Activated naive CD4-positive, alpha-beta T cell (primary cell): ENCODE results near the gene ATE1.

ENCODE experiments used
- DNase-seq, 4 experiments: peaks; one replicate each; lab custom pipeline; 2025; lab: John Stamatoyannopoulos, UW

ATE1 gene

DNA sequence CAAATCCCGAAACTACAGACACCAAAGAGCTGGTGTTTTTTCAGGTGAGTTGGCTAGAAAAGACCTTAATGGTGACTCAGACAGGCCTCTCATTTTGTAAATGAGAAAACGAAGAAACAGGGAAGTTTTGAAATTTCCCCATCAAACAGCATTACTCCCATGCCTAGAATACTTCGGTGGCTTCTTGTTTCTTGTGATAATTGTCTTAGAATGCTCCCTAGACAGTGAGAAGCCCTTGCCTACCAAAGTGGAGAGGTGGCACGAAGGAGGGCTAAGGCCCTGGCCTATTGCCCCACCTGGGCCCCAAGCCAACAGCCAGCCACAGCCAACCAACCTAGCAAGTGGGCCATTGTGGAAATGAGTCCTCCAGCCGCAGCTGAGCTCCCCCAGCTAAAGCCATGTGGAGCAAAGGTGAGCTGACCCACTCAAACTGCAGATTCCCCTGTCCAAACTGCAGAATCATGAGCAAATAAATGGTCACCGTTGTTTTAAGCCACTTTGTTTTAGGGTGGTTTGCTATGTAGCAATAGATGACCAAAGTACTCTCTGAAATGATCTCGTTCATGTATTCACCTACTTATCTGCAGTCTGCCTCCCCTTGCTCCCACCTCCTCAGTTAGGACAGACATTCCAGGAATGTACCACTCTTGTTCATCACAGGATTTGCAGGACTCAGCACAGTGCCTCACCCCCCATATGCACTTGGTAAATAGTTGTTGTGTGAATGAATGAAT is 231.9 kb downstream of the ATE1 start:
- no peak for DNase-seq

- DNase-seq, result no peak
Measured at GRCh38 chr10:121694966-121695643, 232.7 kb downstream of the ATE1 start.

- DNase-seq, result no peak
Measured at GRCh38 chr10:121694327-121694965, 233.4 kb downstream of the ATE1 start.

GRCh38 chr10:121692626-121693025 is 235.2 kb downstream of the ATE1 start:
- DNase-seq, result no peak

- no peak for DNase-seq
Measured at GRCh38 chr10:121690970-121691369, 236.9 kb downstream of the ATE1 start.
